NCI-H226 (cell line): ENCODE results near the gene TTC16.
"Not testable (repeated sequence)": the region's sequence is repeated elsewhere in the genome, so short reads cannot be mapped to it uniquely, and the experiment has no call there.

ENCODE experiments used
- DNase-seq: peaks from one replicate; pipeline ENCODE4 v3.0.0-alpha.2; 2015

Gene TTC16

DNA sequence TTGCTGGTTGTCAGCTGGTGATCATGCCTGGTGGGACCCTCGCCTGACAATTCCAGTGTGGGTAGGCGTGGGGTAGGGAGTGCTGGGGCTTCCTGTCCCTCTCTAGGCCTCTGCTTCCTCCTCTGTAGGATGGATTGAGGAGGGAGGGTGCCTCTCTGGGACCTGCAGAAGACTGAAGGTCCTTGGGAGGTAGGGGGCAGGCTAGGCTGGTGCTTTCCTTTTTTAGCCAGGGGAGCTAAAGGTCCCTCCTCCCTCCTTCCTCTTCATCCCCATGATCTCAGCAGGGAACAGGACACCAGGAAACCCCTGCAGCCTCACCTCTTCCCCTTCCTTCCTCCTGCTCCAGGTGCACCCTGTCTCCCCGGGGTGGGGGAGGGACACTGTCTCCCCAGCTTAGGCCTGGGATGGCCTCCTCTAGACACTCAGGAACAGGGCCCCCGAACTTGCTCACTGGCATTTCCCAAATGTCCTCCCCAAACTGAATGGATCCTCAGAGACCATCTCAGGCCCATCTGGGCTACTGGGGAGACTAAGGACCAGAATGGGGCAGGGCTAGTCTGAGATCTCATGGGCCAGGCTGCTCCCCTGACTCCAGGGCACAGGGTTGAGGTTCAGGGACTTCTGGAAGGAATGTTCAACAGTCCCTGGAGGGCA lies 54.2 kb downstream of the TTC16 start:
- DNase-seq = no peak

DNA sequence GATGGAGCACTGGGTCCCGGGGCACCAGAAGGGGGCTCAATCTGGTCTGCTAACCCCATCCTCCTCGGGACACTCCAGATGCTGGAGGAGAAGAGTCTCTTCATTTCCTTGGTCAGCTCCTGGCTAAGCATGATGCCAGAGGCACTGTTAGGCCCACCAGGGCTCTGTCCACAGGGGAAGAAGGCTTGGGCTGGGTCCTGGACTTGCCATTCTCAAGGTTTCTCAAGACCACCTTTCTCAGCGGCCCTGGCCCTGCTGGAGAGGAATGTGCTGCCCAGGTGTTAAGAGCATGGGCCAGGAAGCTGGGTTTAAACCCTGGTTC lies 54.7 kb downstream of the TTC16 start:
- no peak for DNase-seq

DNA sequence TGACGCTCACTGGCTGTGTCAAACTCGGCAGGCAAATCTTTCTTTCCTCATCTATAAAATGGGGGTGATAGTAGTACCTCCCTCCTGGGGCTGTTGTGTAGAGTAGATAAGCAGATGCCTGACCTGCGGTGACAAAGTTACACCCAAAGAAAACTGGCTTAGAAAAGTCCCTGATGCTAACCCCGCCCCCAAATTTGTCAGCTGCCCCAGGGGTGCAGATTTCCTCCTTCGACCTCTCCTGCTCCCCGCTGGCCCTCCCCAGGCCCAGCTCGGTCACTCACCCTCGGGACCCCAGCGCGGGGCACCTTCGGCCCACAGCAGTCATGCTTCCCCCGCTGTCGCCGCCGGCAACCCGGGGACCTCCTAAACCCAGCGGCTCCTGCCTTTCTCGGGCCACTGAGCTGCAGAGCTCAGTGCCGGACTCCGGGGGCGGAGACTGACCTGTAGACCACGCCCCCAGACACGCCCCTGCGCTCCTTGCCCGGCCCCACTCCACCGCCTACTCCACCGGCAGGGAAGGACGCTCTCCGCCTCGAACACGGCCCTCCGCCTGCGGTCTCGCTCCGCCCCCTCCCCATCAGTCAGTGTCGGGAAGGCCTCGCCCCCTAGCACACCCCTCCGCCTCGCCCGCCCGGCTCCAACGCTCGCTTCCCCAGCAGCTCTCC lies 55.2 kb downstream of the TTC16 start:
- peak; percentile 93 for DNase-seq

DNA sequence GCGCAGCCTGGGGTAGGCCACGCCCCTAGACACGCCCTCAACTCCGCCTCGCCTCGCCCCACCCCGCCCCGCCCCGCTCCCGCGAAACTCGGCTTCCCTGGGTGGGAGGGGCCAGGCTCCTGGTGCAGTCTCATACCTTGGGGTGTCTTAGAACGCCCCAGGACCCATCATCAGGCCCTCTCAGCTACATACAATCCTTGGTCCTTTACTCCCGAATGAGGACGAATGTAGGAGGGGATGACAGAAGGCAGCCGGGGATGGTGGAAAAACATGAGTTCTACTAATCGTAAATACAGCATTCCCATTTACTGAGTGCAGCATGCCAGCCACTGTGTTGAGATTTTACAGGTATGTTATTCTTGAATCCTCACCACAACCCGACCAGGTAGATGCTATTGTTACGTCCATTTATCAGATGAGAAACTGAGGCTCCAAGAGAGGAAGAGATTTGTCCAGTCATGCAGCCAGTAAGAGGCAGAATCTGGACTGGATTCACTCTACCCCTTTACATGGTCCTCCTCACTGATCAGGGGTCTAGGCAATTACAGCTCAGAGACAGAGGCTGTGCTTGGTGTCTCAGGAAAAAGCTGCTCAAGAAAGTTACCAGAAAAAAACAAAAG lies 55.8 kb downstream of the TTC16 start:
- DNase-seq = no peak

DNA sequence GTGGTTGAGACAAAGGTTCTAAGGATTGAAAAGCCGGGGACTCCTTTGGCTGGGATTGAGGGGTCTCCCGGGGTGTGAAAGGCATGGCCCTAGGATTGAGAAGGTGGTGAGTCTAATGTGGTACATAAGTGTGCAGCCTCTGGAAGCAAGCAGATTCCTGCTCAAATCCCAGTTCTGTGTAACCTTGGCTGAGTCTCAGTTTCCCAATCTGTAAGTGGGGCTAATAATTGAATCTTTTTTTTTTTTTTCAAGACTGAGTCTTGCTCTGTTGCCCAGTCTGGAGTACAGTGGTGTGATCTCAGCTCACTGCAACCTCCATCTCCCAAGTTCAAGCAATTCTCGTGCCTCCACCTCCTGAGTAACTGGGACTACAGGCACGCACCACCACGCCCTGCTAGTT lies 56.7 kb downstream of the TTC16 start:
- no peak for DNase-seq

DNA sequence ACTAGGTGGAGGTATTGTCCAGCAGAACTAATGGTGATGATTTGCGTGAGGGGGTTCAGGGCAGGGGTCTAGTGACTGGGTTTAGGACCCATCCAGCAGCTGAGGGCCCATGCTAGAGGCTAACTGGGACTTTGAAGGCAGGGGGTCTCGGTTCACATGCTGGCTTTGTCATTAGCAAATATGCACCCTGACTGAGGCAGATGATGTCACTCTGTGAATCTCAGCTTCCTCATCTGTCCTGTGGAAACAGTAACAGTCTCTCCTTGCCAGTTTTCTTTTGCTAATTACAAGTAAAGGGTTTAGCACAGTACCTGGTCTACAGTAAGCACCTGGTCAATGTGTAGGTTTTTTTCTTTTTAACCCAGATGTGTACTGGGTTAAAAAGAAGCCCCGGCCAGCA lies 57.4 kb downstream of the TTC16 start:
- no peak for DNase-seq

DNA sequence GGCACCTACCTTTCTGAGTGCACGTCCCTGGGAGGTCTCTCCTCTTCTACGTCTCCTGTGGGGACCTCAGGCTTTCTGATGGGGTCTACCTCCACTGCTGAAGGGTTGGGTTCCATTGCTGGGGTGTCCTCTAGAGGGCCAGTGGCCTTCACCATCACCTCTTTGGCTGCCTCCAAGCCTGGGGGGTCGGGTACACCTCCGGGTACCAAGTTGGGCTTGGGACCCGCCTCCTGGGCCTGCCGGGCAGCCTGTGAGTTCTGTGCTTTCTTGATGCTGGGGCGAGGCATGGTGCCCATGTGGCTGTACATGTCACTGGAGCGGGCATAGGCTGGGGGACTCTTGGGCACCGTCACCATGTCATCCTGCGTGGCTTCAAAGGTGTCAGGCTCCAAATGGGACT lies 58.1 kb downstream of the TTC16 start:
- DNase-seq = no peak

DNA sequence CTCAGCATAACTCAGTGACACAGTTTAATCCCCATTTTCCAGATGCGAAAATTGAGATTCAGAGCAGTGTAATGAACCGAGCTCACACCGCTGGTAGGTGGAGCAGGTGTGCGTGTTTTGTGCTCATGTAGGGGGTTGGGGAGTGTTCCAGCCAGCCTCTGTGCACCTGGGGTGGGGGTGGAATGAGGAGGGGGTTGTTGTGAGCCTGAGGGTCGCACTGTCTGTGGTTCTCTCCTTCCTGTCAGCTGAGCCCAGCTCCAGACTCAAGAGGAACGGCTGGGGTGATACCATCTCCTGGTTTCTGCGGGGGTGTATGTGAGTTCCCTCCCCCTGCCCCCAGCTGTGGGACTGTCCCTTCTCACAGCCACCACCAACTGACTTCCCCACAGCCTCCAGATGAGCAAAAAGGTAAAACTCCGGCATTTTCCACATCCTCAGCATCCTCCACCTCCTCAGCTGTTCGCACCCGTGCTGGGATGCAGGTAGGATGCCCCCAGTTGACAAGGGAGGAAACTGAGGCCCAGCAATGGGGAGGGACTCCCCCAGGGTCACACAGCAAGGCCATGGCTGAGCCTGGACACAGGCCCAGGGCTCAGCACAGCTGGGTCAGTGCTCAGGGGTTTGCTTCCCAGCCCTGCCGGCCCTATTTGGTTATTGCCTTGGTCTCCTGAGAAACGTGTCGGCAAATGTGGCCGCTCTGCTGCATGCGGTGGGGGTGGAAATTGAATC lies 60.5 kb downstream of the TTC16 start:
- no peak for DNase-seq

DNA sequence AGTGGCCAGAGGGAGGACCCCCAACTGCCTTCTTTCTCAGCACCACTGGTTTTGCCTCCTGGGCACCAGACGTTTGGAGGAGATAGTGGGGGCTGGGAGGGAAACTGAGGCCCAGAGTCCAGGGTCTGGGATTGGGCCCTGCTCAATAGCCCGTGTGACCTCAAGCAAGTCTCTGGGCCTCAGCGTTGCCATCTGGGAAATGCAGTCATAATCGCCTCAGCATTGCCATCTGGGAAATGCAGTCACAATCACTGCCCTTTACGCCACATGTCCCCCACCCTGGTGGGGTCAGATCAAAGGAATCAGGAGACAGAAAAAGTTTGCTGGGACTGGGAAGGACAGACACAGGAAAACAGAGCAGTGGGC lies 61.0 kb downstream of the TTC16 start:
- DNase-seq = no peak

DNA sequence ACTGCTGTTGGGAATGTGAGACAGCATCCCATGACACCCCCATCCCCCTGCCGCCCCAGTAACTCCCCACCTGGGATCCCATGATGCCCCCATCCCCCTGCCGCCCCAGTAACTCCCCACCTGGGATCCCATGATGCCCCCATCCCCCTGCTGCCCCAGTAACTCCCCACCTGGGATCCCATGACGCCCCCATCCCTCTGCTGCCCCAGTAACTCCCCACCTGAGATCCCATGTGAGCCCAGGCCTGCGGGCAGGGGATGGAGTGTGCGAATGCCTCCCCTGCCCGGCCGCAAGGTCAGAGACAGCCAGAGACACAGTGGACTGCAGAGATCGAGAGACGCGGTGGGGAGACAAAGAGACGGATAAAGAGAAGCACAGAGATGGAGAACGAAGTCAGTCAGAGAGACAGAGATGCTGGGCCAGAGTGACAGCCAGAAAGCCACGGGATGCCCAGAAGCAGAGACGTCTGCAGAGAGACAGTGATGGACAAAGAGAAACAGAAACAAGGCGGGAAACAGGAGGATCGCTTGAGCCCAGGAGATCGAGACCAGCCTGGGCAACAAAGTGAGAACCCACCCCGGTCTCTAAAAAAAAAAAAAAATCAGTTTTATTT lies 61.6 kb downstream of the TTC16 start:
- no peak for DNase-seq

DNA sequence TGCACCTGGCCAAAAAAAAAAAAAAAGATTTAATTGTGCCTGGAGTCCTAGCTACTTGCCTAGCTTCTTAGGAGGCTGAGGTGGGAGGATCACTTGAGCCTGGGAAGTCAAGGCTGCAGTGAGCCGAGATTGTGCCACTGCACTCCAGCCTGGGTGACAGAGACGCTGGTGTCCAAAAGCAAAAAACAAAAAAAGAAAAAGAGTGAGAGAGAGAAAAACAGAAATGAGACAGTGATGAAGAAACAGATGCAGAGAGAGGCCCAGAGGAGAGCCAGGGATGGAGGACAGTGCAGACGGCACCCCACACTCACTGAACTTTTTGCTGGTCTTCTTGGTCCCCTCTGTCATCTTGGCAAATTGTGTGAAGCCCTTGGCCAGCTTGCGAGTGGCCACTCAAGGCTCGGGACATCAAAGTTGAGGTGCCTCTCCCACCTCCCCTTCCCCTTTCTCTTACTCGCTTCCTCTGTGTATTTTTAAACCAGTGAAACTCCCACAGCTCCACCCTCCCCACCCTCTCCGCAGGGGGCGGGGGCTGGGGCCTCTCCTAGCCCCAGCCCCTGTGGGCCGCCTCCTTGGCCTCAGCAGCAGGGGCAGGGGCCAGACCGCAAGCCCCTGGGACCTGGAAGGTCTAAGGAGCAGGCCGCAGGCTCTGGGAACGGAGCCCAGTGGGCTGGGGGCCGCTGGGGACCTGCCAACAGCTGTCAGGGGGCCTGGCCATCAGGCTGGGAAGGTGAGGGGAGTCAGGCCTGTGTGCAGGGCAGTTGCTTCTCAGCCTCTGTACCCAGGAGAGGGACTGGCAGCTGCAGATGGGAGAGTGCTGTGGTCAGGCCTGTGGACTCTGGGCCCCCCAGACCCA lies 62.6 kb downstream of the TTC16 start, which contains the start of gene SH2D3C:
TSS of gene SH2D3C (minus strand) at position 387 of the 856 bp plus-strand sequence. CDS start at position 348, 39 bp downstream.
- no peak for DNase-seq

DNA sequence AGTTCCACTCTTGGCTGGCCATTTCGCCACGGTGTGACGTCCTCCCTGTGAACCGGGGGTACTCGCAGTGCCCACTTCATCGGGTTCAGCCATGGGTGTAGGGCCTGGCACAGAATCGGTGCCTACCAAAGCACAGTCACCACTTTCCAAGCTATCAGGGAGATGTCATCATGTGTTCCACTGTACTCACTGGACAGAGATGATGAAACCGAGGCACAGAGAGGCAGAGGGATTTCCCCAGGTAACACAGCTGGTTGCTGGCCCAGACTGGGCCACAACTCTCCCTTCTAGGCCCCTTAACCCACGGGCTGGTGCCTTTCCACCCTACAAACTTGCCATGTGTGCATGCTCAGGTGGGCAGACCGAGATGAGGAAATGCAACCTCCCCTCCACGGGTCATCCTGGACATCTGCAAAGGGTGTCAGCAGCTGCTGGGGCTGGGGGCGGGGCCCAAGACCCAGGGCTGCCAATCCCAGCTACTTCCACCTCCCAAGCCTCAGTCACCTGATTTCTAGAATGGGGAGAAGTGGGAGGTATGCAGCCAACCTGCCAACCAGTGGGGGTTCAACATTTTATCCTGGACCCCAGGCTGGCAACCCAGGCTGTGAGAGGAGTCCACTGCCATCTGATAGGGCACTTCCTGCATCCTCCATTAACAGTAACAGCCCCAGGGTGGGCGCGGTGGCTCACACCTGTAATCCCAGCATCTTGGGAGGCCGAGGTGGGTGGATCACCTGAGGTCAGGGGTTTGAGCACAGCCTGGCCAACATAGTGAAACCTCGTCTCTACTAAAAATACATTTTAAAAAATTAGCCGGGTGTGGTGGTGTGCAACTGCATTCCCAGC lies 63.5 kb downstream of the TTC16 start:
- no peak for DNase-seq

DNA sequence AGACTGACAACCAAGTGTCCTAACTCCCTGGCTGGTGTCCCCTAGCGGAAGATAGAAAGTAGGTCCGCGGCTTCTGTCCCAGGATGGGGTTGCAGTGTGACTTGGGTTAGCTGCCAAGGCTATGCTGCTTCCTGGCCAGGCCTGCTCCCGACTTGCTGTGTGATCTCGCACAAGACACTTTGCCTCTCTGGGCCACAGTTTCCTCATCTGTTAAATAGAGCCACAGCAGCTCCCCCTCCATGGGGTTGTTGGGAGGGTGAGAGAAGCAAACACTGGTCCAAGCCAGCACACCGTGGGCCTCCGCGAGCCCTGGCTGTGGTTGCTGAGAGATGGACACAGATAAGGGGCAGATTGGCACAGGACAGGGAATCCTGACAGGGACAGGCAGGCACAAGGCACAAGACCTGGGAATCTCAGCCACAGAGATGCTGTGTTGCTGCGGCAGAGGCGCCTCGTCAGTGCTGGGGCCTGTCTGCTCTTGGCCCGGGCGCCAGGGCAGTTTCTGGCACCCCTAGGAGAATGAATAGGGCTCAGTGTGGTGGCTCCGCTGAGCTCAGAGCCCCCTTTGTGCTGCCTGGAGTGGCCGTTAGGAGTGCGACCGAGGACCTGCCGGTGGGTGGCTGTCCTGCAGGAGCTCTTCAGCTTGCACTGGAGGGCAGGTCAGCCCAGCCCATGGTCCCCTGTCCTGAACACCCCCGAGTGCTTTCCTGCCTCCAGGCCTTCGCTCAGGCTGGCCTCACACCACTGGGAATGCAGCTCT lies 64.4 kb downstream of the TTC16 start:
- no peak for DNase-seq

DNA sequence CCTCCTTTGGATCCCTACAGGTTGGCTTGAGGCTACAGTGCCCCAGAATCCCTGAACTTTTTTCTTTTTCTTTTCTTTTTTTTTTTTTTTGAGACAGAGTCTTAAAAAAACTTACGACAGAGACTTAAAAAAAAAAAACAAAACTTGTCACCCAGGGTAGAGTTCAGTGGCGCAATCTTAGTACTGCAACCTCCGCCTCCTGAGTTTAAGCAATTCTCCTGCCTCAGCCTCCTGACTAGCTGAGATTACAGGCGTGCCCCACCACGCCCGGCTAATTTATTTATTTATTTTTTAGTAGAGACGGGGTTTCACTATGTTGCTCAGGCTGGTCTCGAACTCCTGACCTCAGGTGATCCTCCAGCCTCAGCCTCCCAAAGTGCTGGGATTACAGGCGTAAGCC lies 65.0 kb downstream of the TTC16 start:
- not testable (repeated sequence) for DNase-seq
